ENCODE results near the gene YAE1.

Gene YAE1

GRCh38 chr7:39554583-39555165, 11.5 kb upstream of the YAE1 start:
- no peak for DNase-seq (ENCODE audit: low read depth in 1 of 2, low spot score in 1 of 2)

GRCh38 chr7:39557222-39557621, 9.0 kb upstream of the YAE1 start:
- DNase-seq (ENCODE audit: low read depth in 1 of 2, low spot score in 1 of 2): no peak

- DNase-seq (ENCODE audit: low read depth in 1 of 2, low spot score in 1 of 2): no peak
These were observed 8.3 kb upstream of the YAE1 start for GRCh38 chr7:39557911-39558310.

GRCh38 chr7:39560408-39560807, 5.8 kb upstream of the YAE1 start:
- DNase-seq (ENCODE audit: low read depth in 1 of 2, low spot score in 1 of 2): no peak

GRCh38 chr7:39560997-39561396, 5.2 kb upstream of the YAE1 start:
- DNase-seq (ENCODE audit: low read depth in 1 of 2, low spot score in 1 of 2): no peak

- no peak for DNase-seq (ENCODE audit: low read depth in 1 of 2, low spot score in 1 of 2)
These were observed 666 bp upstream of the YAE1 start for GRCh38 chr7:39565538-39565937.

GRCh38 chr7:39567294-39567693, 1.1 kb downstream of the YAE1 start:
- DNase-seq (ENCODE audit: low read depth in 1 of 2, low spot score in 1 of 2): no peak

GRCh38 chr7:39574673-39575349, 8.6 kb downstream of the YAE1 start:
- no peak for DNase-seq (ENCODE audit: low read depth in 1 of 2, low spot score in 1 of 2)

GRCh38 chr7:39577229-39577874, 11.1 kb downstream of the YAE1 start:
- DNase-seq (ENCODE audit: low read depth in 1 of 2, low spot score in 1 of 2): no peak

GRCh38 chr7:39580149-39580874, 14.1 kb downstream of the YAE1 start:
- DNase-seq (ENCODE audit: low read depth in 1 of 2, low spot score in 1 of 2): peak; percentile 43 to 72

GRCh38 chr7:39582536-39582935, 16.3 kb downstream of the YAE1 start:
- no peak for DNase-seq (ENCODE audit: low read depth in 1 of 2, low spot score in 1 of 2)

GRCh38 chr7:39583539-39583938, 17.3 kb downstream of the YAE1 start:
- DNase-seq (ENCODE audit: low read depth in 1 of 2, low spot score in 1 of 2): no peak

GRCh38 chr7:39587393-39587792, 21.2 kb downstream of the YAE1 start:
- no peak for DNase-seq (ENCODE audit: low read depth in 1 of 2, low spot score in 1 of 2)

- DNase-seq (ENCODE audit: low read depth in 1 of 2, low spot score in 1 of 2): no peak
These were observed 22.2 kb downstream of the YAE1 start for GRCh38 chr7:39588416-39588815.

GRCh38 chr7:39589323-39590111, 23.3 kb downstream of the YAE1 start:
- DNase-seq (ENCODE audit: low read depth in 1 of 2, low spot score in 1 of 2): peak; percentile 17 to 80

GRCh38 chr7:39592586-39592985, 26.4 kb downstream of the YAE1 start:
- no peak for DNase-seq (ENCODE audit: low read depth in 1 of 2, low spot score in 1 of 2)

GRCh38 chr7:39594988-39595620, 28.9 kb downstream of the YAE1 start:
- DNase-seq (ENCODE audit: low read depth in 1 of 2, low spot score in 1 of 2): no peak

GRCh38 chr7:39602351-39602750, 36.1 kb downstream of the YAE1 start:
- no peak for DNase-seq (ENCODE audit: low read depth in 1 of 2, low spot score in 1 of 2)

- no peak for DNase-seq (ENCODE audit: low read depth in 1 of 2, low spot score in 1 of 2)
These were observed 37.7 kb downstream of the YAE1 start for GRCh38 chr7:39603924-39604323.

GRCh38 chr7:39605087-39605486, 38.9 kb downstream of the YAE1 start:
- DNase-seq (ENCODE audit: low read depth in 1 of 2, low spot score in 1 of 2): no peak

GRCh38 chr7:39606352-39606751, 40.1 kb downstream of the YAE1 start:
- DNase-seq (ENCODE audit: low read depth in 1 of 2, low spot score in 1 of 2): no peak

All from activated CD4-positive, alpha-beta T cell treated with anti-CD3 and anti-CD28 coated beads, Interleukin-2, amount 50 U/mL, for 24 hours (primary cell).